Osteoblast (primary cell): ENCODE data around the gene AFF1. TPM values are rescaled to one million over a fixed set of nuclear protein-coding genes. Genes with fewer than 3 reads are reported as not detected.

ENCODE experiments used
- DNase-seq: peaks from one replicate; pipeline ENCODE4 v3.0.0; 2011; ENCODE audit warnings: low spot score, mixed read lengths; ENCODE audit not compliant: insufficient read length; ENCODE audit errors: missing footprints
- H2AFZ ChIP-seq: 2 replicates; pipeline ENCODE4 v1.6.0; 2011; ENCODE audit warnings: mild to moderate bottlenecking, low read length
- H3K27ac ChIP-seq: 2 replicates; pipeline ENCODE4 v1.5.1; 2011; ENCODE audit warnings: mild to moderate bottlenecking, low read depth, low read length, moderate library complexity
- H3K27me3 ChIP-seq: 2 replicates; pipeline ENCODE4 v1.6.0; 2012; ENCODE audit warnings: mild to moderate bottlenecking, control low read depth, inconsistent platforms, low read length, moderate library complexity; ENCODE audit not compliant: insufficient read depth
- H3K36me3 ChIP-seq: 2 replicates; pipeline ENCODE4 v1.5.1; 2011; ENCODE audit warnings: mild to moderate bottlenecking, low read length, control low read depth, moderate library complexity; ENCODE audit not compliant: insufficient read depth
- H3K4me1 ChIP-seq: 2 replicates; pipeline ENCODE4 v1.5.1; 2011; ENCODE audit warnings: mild to moderate bottlenecking, low read length, control low read depth, moderate library complexity; ENCODE audit not compliant: insufficient read depth
- H3K4me2 ChIP-seq: 2 replicates; pipeline ENCODE4 v1.6.0; 2011; ENCODE audit warnings: mild to moderate bottlenecking, low read length; ENCODE audit not compliant: insufficient read depth
- H3K4me3 ChIP-seq: fragments of 200-600 bp; sonication (generic); 3 replicates; pipeline ENCODE4 v1.5.1; 2012; ENCODE audit warnings: mild to moderate bottlenecking, low read length, inconsistent platforms; ENCODE audit not compliant: insufficient read depth
- H3K79me2 ChIP-seq: 2 replicates; pipeline ENCODE4 v1.6.0; 2012; ENCODE audit warnings: mild to moderate bottlenecking, low read length, control low read depth, inconsistent platforms; ENCODE audit not compliant: insufficient read depth
- H3K9me3 ChIP-seq: 2 replicates; pipeline ENCODE4 v1.5.1; 2011; ENCODE audit warnings: low read depth, low read length, control low read depth
- H4K20me1 ChIP-seq: 2 replicates; pipeline ENCODE4 v1.6.0; 2012; ENCODE audit warnings: mild to moderate bottlenecking, low read length, control low read depth; ENCODE audit not compliant: insufficient read depth
- total RNA-seq: library from RNA; depleted of rRNA; stranded (reverse); fragments of >200 nt; gene quantifications from 2 replicates; pipeline ENCODE4 v1.2.3, GENCODE V29; 2012
- TF ChIP-seq, protein P1 (sequence below): IDR thresholded peaks from 2 replicates; pipeline ENCODE4 v1.5.1; 2011; ENCODE audit warnings: mild to moderate bottlenecking, low read depth, low read length, moderate library complexity; ENCODE audit errors: extremely low read depth

The AFF1 gene
- total RNA-seq, 1 donor = 19.5 TPM

DNA sequence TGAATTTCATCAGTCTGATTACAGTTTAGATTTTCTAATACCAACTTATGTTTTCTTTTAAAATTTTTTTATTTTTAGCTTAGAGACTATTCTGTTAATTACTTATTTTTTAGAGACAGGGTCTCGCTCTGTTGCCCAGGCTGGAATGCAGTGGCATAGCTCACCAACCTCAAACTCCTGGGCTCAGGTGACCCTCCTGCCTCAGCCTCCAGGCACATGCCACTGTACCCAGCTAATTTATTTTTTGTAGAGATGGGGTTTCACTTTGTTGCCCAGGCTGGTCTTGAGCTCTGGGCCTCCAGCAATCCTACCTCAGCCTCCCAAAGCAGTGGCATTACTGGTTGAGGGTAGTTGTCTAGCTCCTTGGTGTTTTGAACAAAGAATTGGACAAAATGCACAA lies 183.6 kb downstream of the AFF1 start:
- H3K9me3 ChIP-seq = no peaks in the 10 kb centered on the region
- DNase-seq = no peak
- H3K79me2 ChIP-seq = peaks cover 12% of the 10 kb centered on the region
- no peaks in the 10 kb centered on the region for H3K27me3 ChIP-seq
- TF ChIP-seq, protein P1, sequence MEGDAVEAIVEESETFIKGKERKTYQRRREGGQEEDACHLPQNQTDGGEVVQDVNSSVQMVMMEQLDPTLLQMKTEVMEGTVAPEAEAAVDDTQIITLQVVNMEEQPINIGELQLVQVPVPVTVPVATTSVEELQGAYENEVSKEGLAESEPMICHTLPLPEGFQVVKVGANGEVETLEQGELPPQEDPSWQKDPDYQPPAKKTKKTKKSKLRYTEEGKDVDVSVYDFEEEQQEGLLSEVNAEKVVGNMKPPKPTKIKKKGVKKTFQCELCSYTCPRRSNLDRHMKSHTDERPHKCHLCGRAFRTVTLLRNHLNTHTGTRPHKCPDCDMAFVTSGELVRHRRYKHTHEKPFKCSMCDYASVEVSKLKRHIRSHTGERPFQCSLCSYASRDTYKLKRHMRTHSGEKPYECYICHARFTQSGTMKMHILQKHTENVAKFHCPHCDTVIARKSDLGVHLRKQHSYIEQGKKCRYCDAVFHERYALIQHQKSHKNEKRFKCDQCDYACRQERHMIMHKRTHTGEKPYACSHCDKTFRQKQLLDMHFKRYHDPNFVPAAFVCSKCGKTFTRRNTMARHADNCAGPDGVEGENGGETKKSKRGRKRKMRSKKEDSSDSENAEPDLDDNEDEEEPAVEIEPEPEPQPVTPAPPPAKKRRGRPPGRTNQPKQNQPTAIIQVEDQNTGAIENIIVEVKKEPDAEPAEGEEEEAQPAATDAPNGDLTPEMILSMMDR = no peak
- no peak overlapping the region for H2AFZ ChIP-seq
- no peak overlapping the region for H3K4me3 ChIP-seq
- peaks cover 3% of the 10 kb centered on the region for H4K20me1 ChIP-seq
- H3K4me1 ChIP-seq = peaks cover 36% of the 10 kb centered on the region
- peak overlapping the region; percentile 34 for H3K4me2 ChIP-seq
- peaks cover 10% of the 10 kb centered on the region for H3K36me3 ChIP-seq
- H3K27ac ChIP-seq = peak overlapping the region; percentile 23

DNA sequence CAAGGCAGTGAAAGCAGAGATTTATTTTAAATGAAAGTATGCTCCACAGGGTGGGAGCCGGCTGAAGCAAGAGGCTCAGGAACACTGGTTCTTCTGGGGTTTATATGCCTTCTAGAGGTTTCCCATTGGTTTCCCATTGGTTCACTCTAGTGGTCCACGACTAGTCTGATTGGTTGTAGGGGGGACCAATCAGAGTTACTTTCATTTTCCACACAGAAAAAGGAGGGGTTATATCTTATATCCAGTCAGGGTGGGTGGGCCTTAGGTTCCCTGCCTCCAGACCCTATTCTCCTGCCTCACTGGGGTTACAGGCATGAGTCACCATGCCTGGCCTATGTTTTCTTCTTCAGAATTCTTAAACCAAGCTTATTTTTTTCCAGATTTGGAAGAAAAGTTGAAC lies 184.0 kb downstream of the AFF1 start:
- Histone ChIP-seq H4K20me1 (peaks cover 3% of the 10 kb centered on the region), H2AFZ (no peak overlapping the region), H3K9me3 (no peaks in the 10 kb centered on the region), H3K4me1 (peaks cover 36% of the 10 kb centered on the region), H3K4me2 (peak overlapping the region; percentile 34), H3K79me2 (peaks cover 12% of the 10 kb centered on the region), H3K27me3 (no peaks in the 10 kb centered on the region), H3K4me3 (no peak overlapping the region), H3K27ac (peak overlapping the region; percentile 33), H3K36me3 (peaks cover 10% of the 10 kb centered on the region)
- peak; percentile 69 for DNase-seq
- TF ChIP-seq, protein P1 = no peak

- TF ChIP-seq, protein P1 = no peak
- no peak for DNase-seq
- H3K36me3 ChIP-seq = peaks cover 5% of the 10 kb centered on the region
- no peak overlapping the region for H3K4me3 ChIP-seq
- H3K4me2 ChIP-seq = no peak overlapping the region
- H3K4me1 ChIP-seq = peaks cover 36% of the 10 kb centered on the region
- no peak overlapping the region for H2AFZ ChIP-seq
- H3K27ac ChIP-seq = peak overlapping the region; percentile 7
- peaks cover 12% of the 10 kb centered on the region for H3K79me2 ChIP-seq
- H3K27me3 ChIP-seq = no peaks in the 10 kb centered on the region
- peaks cover 3% of the 10 kb centered on the region for H4K20me1 ChIP-seq
- no peaks in the 10 kb centered on the region for H3K9me3 ChIP-seq
Measured at GRCh38 chr4:87120010-87120409, 185.2 kb downstream of the AFF1 start.

DNA sequence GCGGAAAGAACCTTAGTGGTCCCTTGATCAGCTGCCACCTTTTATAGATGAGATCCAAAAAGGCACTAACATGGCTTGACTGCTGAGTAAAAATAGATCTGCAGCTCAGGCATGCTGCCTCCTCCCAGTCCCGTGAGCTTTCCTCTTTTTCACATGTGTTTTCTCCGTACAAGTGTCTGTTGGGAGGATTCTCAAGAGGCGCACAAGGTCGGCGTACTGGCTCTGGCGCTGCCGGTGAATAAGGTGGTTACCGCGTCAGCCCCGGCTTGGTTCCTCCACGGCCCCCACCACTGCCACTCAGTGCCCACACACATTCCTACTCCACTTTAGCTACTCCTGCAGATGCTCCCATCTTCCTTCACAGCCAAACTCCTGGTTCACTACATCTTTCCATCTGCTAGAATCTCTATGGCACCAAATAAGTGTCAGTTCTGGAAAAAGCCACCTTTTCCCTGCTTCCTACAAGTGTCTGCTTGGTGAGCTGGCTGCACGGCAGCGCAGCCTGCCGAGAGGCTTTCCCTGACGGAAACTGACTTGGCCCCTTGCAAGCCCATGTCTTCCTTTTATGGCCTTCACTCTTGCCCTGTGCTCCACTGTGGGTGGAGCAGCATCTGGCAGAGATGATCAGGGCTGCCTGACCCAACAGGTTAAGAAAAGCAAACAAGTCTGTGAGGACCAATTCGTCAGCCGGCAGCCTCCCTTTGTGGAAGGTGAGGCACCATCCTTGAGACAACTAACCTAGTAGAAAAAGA lies 185.8 kb downstream of the AFF1 start:
- no peaks in the 10 kb centered on the region for H3K36me3 ChIP-seq
- H3K4me2 ChIP-seq = peak overlapping the region; percentile 63
- DNase-seq = no peak
- H3K79me2 ChIP-seq = peaks cover 12% of the 10 kb centered on the region
- peaks cover 36% of the 10 kb centered on the region for H3K4me1 ChIP-seq
- H2AFZ ChIP-seq = no peak overlapping the region
- no peaks in the 10 kb centered on the region for H3K27me3 ChIP-seq
- no peak overlapping the region for H3K4me3 ChIP-seq
- TF ChIP-seq, protein P1 = no peak
- peak overlapping the region; percentile 17 for H3K27ac ChIP-seq
- peaks cover 3% of the 10 kb centered on the region for H4K20me1 ChIP-seq
- H3K9me3 ChIP-seq = no peaks in the 10 kb centered on the region
